Right lobe of liver (tissue), 6 donors: Measurements from ENCODE around the gene ABHD1. TPM values are rescaled to one million over a fixed set of nuclear protein-coding genes. Genes with fewer than 3 reads are reported as not detected.

ENCODE experiments used
- ATAC-seq, 4 donors: fragments of 200-7000 bp; cut with Tn5 transposase; one replicate each; pipeline ENCODE4 v1.9.1; 2020; ENCODE audit warnings: mild to moderate bottlenecking in 4 of 4, moderate library complexity in 4 of 4
- DNase-seq, 3 donors: peaks; one replicate each; pipeline ENCODE4 v3.0.0-alpha.2; 2020
- H3K27ac ChIP-seq, 3 donors: fragments of 200-600 bp; one replicate each; pipeline ENCODE4 v1.8.0; 2022
- H3K27me3 ChIP-seq, 2 donors: fragments of 200-600 bp; one replicate each; pipeline ENCODE4 v1.8.0; 2022
- H3K36me3 ChIP-seq, 4 donors: fragments of 200-600 bp; sonication (generic) in 1 of 4; one replicate each; pipeline versions ENCODE4 v1.5.1 to v1.8.0; 2017 to 2022; ENCODE audit warnings: control low read depth in 1 of 4
- H3K4me1 ChIP-seq, 4 donors: fragments of 200-600 bp; sonication (generic) in 1 of 4; one replicate each; pipeline versions ENCODE4 v1.5.1 to v1.8.0; 2017 to 2022; ENCODE audit warnings: control low read depth in 1 of 4
- H3K4me3 ChIP-seq, 3 donors: fragments of 200-600 bp; one replicate each; pipeline ENCODE4 v1.8.0; 2022
- H3K9me3 ChIP-seq, 4 donors: fragments of 200-600 bp; sonication (generic) in 1 of 4; one replicate each; pipeline versions ENCODE4 v1.5.1 to v1.8.0; 2017 to 2022; ENCODE audit warnings: control low read depth in 1 of 4
- CTCF ChIP-seq, 4 donors: fragments of 200-600 bp in 3 of 4; fragments of 450-650 bp in 1 of 4; IDR thresholded peaks; one replicate each; pipeline versions ENCODE4 v1.5.1 to v1.8.0; 2016 to 2022; ENCODE audit warnings: antibody characterized with exemption in 4 of 4, mild to moderate bottlenecking in 2 of 4
- POLR2A ChIP-seq: fragments of 450-650 bp; IDR thresholded peaks from one replicate; pipeline ENCODE4 v1.6.1; 2017; ENCODE audit warnings: antibody characterized with exemption, mild to moderate bottlenecking
- WGBS: methylation state at CpG from one replicate; pipeline ENCODE4 v1.1.6; 2018; ENCODE audit warnings: low coverage, low lambda C conversion rate; ENCODE audit not compliant: insufficient coverage; ENCODE audit errors: missing lambda C conversion rate; 5-methylcytosine and 5-hydroxymethylcytosine counted together
- intact Hi-C, 2 donors: fragments of 100-400 bp; cut with DNase I; formaldehyde crosslinking; loops; one replicate each; pipeline versions ENCODE4 v1.11.2 to v1.14.1; 2022
- total RNA-seq, 6 experiments: library from RNA; depleted of rRNA in 2 of 6; stranded (reverse); fragments of >200 nt in 2 of 6; fragmentation: NEBNext Ultra II Directional in 3 of 6; extraction: Animal tissue kit (Norgen Biotek cat#: 25700) in 3 of 6; gene quantifications; one replicate each; pipeline versions ENCODE4 v1.1.0 to v1.2.4, GENCODE V29; 2016 to 2023
- donor health status: DM: no; HTN: yes; CAD: no.
- donor health status: DM: no; HTN: no; CAD: no.
- donor health status: DM: no; HTN: no; CAD: no.
- donor health status: DM: no; HTN: yes; CAD: no.
- donor health status: DM: no; HTN: yes; CAD: no.

The ABHD1 gene
- total RNA-seq, 6 experiments from 2014 or later: 0.74 to 3.2 (median 1.1) TPM

GRCh38 chr2:27077231-27077630, 46.4 kb upstream of the ABHD1 start:
- Histone ChIP-seq H3K27ac (no peak overlapping the region), H3K27me3 (no peaks in the 10 kb centered on the region), H3K9me3 (no peaks in the 10 kb centered on the region), H3K4me3 (no peak overlapping the region), H3K4me1 (peaks cover 0 to 8% (median 4%) of the 10 kb centered on the region in 4 donors), H3K36me3 (no peaks in the 10 kb centered on the region)
- TF ChIP-seq CTCF (IDR thresholded peaks at IDR 0.05): no peak
- TF ChIP-seq POLR2A: no peak
- DNase-seq (no peak), ATAC-seq (no peak)
- 76% methylated on average over 6 of the region's 7 CpGs for WGBS
- intact Hi-C loops: loop anchor here in 1 of 2 donors (10.0 kb wide), 1 partner anchor 112 kb away; no protein-coding TSS in a partner anchor

DNA sequence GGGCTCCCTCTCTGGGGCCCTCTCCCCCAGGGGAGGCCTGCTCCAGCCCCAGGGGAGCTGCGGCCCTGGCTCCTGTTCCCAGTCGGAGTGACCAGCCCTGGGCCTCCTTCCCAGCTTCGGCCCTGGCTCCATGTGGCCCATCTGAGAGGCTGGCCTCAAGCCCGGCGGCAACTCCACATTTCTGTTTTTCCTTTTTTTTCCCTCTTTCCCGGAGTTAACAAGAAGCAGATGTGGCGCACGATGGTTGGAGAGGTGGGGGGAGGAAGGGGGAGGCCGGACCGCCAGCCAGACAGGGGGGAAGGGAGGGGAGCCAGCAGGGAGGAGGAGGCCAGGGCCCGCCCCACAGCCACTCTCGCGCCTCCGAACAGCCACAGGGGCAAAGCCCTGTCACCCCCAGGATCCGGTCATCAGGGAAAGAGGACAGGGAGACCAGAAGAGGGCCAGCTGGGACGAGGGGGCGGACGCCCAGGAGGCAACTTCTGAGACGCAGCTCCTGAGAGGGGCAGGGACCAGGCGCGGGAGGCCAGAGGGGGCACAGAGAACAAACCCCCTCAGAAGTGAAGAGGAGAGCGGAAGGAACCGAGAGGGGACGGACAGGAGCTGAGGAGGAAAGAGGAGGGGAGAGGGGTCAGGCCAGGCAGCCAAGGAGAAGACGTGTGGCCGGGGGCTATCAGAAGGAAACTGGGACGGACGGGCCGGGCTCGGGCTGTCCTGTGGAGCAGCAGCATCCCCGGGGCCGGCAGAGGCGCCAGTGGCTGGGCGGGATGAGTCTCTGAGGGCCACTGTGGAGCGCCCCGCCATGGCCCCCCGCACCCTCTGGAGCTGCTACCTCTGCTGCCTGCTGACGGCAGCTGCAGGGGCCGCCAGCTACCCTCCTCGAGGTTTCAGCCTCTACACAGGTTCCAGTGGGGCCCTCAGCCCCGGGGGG, 45.1 kb upstream of the ABHD1 start, which contains the start of gene EMILIN1:
Gene EMILIN1, plus strand, starts transcription at position 349 of the 928 bp plus-strand sequence. Its CDS starts 451 bp downstream, at position 800.
- no peaks in the 10 kb centered on the region for H3K36me3 ChIP-seq
- 48% methylated on average over 11 of the region's 41 CpGs for WGBS
- peak within 1 kb of the TSS; percentile 50 to 55 (median 53) for H3K27ac ChIP-seq
- peak in 1 of 3 donors; percentile 68 for DNase-seq
- TF ChIP-seq POLR2A (no peak), CTCF (IDR thresholded peaks at IDR 0.05) (no peak)
- peak within 1 kb of the TSS; percentile 21 to 39 (median 35) for H3K4me3 ChIP-seq
- H3K4me1 ChIP-seq: peaks cover 0 to 9% (median 4%) of the 10 kb centered on the region in 4 donors
- H3K9me3 ChIP-seq: no peaks in the 10 kb centered on the region
- peak; percentile 16 to 36 (median 20) for ATAC-seq
- H3K27me3 ChIP-seq: no peaks in the 10 kb centered on the region
- intact Hi-C loops: loop anchor here in 1 of 2 donors (10.0 kb wide), 1 partner anchor 114 kb away; no protein-coding TSS in a partner anchor

DNA sequence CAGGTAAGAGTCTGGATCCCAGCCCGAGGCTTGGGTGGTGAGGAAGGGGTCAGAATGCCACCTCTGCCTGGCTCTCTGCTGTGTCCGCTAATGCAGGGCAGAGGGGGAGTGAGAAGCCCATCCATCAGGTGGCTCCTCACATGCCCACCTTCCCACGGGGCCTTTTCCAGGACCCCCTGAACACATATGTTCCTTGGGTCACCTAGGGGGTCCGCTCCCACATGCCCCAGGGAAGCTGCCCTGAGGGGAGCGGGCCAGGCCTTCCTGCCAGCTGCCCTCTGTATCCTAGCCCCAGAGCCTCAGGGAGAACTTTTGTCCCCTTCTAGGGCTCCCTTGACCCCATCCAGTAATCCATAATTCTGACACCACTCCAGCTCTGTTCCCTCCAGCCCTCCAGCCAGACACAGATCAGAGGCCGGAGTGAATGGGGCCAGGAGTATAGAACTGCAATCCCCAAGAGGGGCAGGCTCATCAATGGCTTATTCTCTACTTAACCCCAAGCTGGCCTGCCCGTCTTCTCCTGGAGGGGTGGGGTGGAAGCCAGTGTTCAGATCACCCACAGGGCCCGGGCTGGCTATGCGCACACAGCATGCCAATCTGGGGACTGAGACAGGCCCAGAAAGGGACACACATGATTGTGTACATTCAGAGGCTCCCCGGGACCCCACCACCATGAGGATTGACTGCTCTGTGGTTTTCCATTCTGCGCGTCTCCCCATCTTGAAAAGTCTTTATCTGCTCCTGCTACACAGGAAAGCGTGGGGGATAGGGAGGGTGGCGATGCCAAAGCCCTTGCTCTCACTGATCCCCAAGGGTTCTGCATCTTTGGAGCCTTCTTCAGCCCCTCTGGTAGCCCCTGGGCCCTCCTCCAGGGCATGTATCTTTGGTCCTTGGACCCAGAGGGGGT, 44.1 kb upstream of the ABHD1 start:
- Histone ChIP-seq H3K27me3 (no peaks in the 10 kb centered on the region), H3K4me3 (peak overlapping the region; percentile 21 to 39 (median 35)), H3K9me3 (no peaks in the 10 kb centered on the region), H3K36me3 (no peaks in the 10 kb centered on the region), H3K27ac (peak overlapping the region; percentile 50 to 55 (median 53)), H3K4me1 (peaks cover 0 to 9% (median 4%) of the 10 kb centered on the region in 4 donors)
- WGBS: 33% methylated on average over 7 of the region's 14 CpGs
- no peak for ATAC-seq
- no peak for DNase-seq
- TF ChIP-seq POLR2A (no peak), CTCF (IDR thresholded peaks at IDR 0.05) (no peak)
- intact Hi-C loops: loop anchor here (10.0 kb wide), 2 partner anchors 55 to 115 kb away; no protein-coding TSS in a partner anchor

- WGBS: 43% methylated on average over 3 of the region's 7 CpGs
- intact Hi-C loops: loop anchor here in 1 of 2 donors (10.0 kb wide), 2 partner anchors 55 to 115 kb away; no protein-coding TSS in a partner anchor
- Histone ChIP-seq H3K36me3 (no peaks in the 10 kb centered on the region), H3K9me3 (no peaks in the 10 kb centered on the region), H3K27ac (peak overlapping the region in 1 of 3 donors; percentile 55), H3K27me3 (no peaks in the 10 kb centered on the region), H3K4me1 (peaks cover 0 to 9% (median 5%) of the 10 kb centered on the region in 4 donors), H3K4me3 (peak overlapping the region; percentile 11 to 39 (median 21))
- no peak for ATAC-seq
- DNase-seq: no peak
- TF ChIP-seq CTCF (IDR thresholded peaks at IDR 0.05) (no peak), POLR2A (no peak)
These were observed 43.5 kb upstream of the ABHD1 start for GRCh38 chr2:27080140-27080469.
